Occipital lobe (tissue), 2 donors: ENCODE measurements around the gene SCG3. TPM values are rescaled to one million over a fixed set of nuclear protein-coding genes. Genes with fewer than 3 reads are reported as not detected.
"Not testable (repeated sequence)": the region's sequence is repeated elsewhere in the genome, so short reads cannot be mapped to it uniquely, and the experiment has no call there.

Experiments used
- DNase-seq: peaks from one replicate; lab custom pipeline; 2025; lab: John Stamatoyannopoulos, UW
- total RNA-seq: library from RNA; depleted of rRNA; stranded (reverse); fragments of >200 nt; gene quantifications from one replicate; pipeline ENCODE4 v1.2.3, GENCODE V29; 2014

SCG3 gene
- 30.6 TPM for total RNA-seq

DNA sequence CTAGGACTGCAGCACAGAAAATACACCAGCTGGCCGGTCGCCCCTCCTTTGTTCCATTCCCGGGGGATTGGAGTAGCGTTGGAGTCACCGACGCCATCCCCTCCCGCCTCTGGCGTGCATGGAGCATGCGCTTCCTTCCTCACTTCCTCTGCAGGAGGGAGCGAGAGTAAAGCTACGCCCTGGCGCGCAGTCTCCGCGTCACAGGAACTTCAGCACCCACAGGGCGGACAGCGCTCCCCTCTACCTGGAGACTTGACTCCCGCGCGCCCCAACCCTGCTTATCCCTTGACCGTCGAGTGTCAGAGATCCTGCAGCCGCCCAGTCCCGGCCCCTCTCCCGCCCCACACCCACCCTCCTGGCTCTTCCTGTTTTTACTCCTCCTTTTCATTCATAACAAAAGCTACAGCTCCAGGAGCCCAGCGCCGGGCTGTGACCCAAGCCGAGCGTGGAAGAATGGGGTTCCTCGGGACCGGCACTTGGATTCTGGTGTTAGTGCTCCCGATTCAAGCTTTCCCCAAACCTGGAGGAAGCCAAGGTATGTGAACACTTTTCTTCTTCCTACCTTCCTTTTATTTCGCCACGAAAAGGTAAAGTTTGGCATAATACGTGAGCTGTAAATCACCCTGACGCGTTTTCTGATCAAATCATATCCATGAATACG lies at the start of gene SCG3:
TSS of gene SCG3 (plus strand) at position 201 of the 661 bp plus-strand sequence. CDS start at position 454, 253 bp downstream.
- peak; percentile 83 for DNase-seq

DNA sequence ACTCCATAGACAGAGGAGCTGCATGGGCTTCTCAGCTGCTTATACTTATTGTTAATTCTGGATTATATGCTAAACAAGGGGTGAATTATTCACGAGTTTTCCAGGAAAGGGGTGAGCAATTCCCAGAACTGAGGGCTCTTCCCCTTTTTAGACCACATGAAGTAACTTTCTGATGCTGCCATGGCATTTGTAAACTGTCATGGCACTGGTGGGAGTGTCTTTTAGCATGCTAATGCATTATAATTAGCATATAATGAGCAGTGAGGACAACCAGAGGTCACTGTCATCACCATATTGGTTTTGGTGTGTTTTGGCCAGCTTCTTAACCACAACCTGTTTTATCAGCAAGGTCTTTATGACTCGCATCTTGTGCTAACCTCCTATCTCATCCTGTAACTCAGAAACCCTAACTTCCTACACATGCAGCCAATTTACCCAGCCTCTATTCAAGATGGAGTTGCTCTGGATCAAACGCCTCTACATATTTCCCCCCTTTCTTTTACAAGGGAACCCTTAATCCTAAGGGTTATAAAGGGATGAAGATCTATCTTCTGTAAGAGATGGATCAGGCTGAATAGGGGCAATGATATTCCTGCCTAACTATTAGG lies 46.6 kb upstream of the SCG3 start:
- DNase-seq, result no peak

DNA sequence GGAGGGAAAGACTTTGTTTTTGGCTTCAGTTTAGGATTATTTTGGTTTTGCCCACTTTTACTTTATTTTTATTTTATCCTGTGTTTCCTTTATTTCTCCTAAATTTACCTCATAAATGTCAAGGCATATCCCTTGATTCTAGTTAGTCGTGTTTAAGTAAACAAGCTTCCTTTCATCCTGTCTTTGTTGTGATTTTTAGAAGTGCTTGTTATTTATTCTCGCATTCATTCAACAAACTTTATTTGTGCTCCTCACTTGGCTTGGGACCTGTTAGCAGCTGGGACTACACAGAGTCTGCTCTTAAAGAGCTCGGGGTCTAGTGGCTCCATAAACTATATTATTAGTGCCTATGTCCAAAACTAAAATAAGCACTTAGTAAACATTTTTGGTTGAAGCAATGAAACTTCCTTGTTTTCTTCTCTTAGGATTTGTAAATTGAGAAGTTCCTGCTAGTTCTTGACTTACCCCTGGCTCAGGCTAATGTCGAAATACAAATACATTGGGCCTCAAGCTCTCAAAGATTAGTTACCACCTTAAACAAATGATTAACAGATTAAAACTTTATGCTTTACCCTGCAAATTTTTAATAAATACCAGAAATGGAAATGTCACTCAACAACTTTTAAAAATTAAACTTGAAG lies 39.7 kb upstream of the SCG3 start:
- DNase-seq, result no peak

DNA sequence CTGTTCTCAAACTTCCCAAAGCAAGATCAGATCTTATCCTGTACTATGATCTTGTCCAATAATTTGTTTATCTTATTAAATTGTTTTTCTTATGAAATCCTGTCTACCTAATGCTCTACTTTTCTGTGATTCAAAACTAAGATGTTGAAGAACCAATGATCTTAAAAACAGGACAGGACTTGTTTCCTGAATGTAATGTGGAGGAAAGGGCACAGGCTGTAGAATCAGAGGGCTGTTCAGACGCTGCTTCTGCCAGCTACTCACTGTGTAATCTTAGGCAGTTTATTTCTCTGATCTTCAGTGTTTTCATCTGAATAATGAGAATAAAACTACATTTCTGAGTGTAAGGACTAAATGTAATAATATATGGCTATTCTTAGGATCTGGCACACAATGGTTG lies 38.6 kb upstream of the SCG3 start:
- DNase-seq, result no peak

DNA sequence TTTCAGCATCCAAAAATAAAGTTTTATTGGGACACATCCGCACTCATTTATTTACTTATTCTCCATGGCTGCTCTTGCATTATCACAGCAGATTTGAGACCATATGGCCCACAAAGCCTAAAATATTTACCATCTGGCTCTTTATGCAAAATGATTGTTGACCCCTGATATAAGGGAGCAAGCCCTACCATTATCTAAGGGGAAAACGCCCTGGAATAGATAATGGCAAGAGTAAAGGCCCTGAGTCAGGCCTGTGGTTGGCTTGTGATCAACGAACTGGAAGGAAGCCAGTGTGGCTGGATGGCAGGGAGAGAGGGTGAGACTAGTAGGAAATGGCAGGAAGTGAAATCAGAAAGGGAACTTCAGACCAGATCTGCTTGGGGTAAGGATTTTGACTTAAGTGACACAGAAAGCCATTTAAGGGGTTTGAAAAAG lies 34.2 kb upstream of the SCG3 start:
- no peak for DNase-seq

DNA sequence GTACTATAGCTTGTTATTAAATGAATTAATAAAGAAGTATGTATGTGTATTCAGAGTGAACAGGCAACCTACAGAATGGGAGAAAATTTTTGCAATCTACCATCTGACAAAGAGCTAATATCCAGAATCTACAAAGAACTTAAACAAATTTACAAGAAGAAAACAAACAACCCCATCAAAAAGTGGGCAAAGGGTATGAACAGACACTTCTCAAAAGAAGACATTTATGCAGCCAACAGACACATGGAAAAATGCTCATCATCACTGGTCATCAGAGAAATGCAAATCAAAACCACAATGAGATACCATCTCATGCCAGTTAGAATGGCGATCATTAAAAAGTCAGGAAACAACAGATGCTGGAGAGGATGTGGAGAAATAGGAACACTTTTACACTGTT lies 33.2 kb upstream of the SCG3 start:
- DNase-seq, result not testable (repeated sequence)

DNA sequence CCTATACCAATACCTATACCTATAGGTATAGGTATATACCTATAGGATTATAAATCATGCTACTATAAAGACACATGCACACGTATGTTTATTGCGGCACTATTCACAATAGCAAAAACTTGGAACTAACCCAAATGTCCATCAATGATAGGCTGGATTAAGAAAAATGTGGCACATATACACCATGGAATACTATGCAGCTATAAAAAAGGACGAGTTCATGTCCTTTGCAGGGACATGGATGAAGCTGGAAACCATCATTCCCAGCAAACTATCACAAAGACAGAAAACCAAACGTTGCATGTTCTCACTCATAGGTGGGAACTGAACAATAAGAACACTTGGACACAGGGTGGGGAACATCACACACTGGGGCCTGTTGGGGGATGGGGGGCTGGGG lies 32.7 kb upstream of the SCG3 start:
- not testable (repeated sequence) for DNase-seq

DNA sequence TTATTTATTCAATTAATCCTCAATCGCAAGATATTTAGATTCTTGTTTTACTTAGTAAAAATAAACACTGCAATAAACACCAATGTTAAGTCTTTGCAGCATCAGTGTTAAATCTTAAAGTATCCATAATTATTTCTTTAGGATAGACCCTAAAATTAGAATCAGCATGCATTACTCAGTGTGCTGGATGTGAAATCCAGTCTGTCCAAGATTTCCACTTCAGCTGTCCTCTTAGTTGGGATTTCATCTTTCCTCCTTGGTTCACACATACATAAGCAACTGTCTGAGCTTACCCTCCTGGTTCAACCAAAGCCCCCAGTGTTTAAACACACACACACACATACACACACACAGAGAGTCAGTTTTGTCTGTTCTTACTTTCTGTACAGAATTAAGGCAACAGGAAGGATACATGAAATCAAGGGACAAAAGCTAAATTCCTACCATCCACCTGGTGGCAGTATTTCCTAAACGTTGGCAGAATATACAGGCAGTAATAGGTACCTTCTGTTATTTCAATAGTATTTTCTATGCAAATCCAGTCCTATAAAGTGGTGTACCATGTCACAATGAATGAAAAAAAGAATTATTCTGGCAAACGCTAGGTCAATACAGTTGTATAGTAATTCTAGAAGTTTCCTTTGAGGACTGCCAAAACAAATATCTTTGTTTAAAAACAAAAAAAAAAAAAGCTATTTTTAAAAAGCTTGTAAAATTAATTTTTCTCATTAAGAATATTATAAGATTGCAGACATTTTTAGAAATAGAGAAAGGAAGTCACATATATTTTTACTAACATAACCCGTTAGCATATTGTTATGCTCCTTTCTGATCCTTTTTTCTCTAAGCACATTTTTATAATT lies 31.4 kb upstream of the SCG3 start:
- peak; percentile 49 for DNase-seq

DNA sequence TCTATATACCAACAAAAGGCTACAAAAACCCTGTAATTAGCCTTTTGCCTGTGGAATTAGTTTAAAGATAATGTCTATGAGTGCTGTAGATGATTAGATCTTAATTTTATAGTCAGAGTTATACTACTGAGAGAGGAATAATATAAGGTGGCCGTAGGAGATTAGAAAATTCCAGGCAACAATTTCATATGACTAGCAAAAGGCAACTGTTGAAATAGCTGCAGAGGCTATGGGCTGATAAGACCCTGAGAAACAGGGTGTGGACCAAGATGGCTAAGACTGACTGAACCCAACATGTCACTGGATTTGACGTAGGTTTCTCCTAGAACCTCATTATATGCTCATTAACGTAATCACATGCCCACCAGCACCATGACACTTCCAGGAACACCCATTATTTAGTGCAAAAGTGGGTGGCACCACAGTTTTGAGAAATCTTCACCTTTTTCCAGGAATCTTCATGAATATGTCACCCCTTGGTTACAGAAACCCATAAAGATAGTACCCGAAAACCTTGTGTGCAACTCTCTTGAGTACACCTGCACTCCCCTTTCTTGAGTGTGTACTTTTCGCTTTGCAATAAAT lies 29.1 kb upstream of the SCG3 start:
- no peak for DNase-seq

DNA sequence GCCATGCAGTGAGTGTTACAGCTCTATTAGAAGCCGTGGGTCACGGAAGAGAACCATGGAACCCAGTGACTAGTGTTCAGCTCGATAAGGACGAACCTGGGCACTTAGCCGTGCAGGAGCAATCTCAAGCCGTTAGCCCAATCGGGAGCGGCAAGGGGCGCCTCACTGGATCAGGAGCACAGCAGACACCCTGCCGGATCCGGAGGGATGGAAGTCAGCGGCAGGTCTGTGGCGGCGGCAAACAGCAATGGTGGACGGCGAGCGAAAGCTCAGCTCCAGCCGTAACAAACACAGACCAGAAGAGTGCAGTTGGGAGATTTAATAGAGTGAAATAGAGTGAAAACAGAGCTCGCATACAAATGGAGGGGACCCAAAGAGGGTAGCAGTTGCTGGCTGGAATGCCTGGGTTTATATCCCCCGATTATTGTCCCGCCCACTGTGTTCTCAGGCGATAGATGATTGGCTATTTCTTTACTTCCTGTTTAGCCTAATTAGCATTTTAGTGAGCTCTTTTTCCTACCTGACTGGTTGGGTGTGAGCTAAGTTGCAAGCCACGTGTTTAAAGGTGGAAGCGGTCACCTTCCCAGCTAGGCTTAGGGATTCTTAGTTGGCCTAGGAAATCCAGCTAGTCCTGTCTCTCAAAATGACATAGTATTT lies 25.8 kb upstream of the SCG3 start:
- DNase-seq, result not testable (repeated sequence)

DNA sequence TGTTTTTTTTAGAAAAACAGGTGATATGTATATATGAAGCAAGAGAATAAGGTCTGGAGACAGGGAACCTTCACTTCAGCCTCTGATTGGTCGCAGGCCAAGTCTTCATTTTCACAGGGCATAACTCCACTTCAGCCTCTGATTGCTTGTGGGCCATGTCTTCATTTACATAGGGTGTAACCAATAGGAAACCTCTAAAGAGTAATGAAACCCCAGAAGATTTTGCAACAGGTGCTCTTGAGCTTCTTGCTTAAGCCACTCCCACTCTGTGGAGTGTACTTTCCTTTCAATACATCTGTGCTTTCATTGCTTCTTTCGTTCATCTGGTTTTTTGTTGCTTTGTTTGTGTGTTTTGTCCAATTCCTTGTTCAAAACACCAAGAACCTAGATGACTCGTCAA lies 22.6 kb upstream of the SCG3 start:
- no peak for DNase-seq

DNA sequence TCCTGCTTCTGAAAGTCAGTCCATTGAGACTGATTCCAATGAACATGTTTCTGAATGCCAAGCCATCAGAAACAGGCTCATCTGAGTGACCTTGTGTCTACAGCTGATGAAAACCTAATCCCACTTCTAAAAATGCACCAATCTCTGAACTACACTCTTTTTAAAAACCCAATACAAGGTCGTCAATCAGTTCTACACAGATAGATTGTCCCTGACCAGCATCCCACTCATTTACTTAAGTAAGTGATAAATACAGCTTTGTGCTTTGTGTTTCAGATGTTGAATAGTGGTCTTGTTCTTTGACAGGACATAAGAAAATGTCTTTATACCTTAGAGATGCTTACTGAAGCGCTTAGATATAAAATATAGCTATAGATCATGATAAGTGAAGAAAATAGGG lies 20.2 kb upstream of the SCG3 start:
- DNase-seq, result no peak

DNA sequence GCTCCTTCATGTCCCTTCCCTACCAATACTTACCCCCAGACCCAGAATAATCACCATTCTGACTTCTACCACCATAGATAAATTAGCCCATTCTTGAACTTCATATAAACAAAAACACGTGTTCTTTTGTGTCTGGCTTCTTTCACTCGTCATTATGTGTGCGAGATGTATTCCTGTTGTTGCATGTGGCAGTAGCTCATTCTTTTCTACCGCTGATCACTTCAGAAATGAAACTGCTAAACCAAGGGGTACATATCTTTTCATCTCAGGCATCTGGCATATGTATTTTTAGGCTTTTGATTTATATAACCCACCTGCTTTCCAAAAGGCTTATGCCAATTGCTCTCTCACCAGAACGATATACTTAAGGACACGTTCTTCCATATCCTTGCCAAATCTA lies 13.8 kb upstream of the SCG3 start:
- DNase-seq, result no peak

DNA sequence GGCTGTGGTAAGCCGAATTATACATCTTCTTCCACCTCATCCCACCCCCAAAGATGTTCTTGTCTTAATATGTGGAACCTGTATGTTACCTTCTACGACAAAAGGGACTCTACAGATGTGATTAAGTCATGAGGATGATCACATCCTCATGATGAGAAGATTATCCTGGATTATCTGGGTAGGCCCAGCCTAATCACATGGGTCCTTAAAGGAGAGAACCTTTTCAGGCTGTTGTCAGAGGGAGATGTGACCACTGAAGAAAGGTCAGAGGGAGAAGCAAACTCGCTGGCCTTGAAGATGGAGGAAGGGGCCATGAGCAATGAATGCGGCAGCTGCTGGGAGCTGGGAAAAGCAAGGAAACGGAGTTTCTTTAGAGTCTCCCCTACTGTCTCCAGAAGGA lies 12.9 kb upstream of the SCG3 start:
- DNase-seq, result no peak

DNA sequence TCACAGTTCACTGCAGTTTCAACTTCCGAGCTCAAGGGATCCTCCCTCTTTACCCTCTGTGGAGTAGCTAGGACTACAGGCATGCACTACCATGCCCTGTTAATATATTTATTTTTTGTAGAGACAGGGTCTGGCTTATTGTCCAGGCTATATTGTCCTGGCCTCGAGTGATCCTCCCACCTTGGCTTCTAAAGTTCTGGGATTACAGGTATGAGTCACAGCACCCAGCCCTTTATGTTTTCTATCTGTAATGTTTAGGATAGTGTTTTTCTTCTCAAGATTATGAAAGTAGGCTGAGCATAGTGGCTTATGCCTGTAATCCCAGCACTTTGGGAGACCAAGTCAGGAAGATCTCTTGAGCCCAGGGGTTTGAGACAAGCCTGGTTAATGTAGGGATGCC lies 11.9 kb upstream of the SCG3 start:
- no peak for DNase-seq

DNA sequence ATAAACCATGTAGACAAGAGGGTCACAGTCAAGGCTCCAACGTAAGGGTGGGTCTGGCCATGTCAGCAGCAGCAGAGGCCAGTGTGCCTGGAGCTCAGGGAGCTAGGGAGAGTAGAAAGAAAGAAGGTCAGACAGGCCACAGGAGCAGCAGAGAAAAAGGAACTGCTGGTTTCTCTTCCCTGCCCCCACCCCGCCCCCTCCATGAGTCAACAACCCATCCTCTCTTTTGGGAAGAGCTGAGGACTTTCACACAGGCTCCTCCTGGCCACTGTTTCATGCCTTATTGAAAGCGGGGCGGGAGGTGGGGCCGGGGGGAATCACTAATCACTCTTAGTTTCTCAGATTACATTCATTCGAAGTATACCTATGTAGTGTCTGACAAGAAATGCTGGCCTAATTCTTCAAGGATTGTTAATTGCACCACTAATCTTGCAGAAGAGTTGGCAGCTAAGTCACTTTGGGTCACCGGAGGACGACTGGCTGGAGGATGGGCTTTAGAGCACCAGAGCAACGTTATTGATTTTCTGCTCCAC lies 9.1 kb upstream of the SCG3 start:
- no peak for DNase-seq

DNA sequence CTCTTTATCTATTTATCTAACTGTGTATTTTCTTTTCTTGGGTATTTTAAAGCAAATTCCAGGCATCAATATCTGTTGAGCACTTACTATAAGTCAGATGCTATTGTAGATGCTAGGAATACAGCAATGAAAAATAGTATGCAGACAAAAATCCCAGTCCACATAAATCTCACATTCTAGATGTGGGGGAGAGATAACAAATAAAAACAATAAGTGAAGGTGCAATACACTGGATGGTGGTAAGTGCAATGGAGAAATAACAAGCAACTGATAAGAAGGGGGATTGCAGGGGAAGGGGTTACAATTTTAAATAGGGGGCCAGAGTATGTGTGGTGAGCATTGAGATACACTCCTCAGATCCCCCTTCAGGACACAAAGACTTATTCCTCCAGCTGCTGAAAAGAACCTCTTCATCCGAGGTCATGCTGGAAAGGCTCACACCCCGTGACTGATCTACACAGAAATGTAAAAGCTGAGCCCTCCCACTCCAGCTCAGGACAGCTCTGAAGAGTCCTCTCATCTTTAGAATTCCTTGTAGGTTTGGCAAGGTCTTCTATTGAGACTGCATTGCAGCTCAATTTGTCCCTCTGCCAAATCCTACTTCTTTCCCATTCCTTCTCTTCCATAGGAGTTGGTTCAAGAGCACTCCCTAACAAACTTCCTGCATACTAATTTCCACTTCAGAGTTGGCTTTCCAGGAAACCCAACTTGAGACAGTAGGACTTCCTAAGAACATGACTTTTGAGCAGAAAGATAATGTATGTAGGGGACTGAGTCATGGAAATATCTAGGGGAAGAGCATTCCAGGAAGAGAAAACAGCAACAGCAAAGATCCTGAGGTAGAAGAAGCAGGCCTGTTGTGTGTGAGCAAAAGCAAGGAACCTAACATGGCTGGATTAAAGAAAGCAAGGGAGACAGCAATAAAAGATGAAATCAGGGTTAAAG lies 8.1 kb upstream of the SCG3 start:
- no peak for DNase-seq

DNA sequence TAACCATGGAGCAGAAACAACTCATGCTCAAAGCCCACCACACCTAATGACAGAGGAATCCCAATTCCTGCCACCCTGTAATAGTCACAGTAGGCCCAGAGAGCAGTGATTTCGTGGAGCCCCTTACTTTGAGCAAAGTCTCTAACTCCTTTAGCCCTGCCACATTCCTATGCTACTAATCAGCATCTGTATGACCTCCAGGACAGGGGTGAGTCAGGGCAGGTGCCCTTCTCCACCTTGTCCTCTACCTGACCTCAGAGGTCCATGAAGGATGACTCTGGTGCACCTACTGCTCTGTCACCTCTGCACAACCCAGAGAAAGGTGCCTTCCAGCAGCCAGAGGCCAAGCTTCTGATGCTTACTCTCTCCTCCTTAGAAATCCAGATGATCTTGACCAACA lies 6.1 kb upstream of the SCG3 start:
- no peak for DNase-seq

DNA sequence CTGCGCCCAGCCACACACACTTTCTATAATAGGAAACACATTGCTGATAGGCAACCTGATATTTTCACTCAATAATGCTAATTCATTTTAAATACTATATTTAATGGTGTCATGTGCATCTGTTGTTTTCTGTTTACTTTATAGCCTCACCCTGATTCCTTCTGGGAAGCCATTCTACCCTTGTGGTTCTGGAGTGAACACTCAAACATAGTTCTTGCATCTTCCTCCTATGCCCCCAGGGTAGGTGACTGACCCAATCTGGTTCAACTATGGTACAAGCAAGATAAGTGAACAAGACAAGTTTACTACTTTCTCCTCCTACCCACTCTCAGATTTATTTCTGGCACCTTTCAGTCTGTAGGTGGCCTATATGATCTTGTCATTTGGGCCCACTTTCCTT lies 4.3 kb upstream of the SCG3 start:
- no peak for DNase-seq

DNA sequence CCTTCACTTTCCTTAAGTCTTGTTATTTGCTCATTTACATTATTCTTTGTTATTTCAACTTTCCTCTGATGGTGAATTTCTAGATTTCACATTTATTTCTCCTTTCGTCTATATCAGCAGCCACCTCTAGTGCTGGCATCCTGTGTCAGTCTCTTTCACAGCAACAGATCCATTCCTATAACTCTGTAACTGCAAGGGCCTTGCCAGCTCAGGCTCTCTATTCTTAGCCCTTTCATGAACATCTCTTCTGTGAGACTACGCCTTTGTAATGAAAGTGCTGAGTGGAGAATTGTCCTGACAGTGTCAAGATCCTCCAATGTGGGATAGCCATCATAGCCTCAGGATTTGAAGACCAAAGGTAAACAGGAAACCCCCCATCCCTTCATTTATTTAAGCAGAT lies 3.9 kb upstream of the SCG3 start:
- no peak for DNase-seq
